HG03354 (cell line): ENCODE measurements around the gene ARHGEF19.

Source experiments
- ATAC-seq: cut with Tn5 transposase; IDR thresholded peaks from one replicate; pipeline ENCODE4 v1.9.1; 2021; ENCODE audit warnings: mild to moderate bottlenecking; ENCODE audit not compliant: unreplicated experiment, poor library complexity, severe bottlenecking

The ARHGEF19 gene

GRCh38 chr1:16245476-16246196 lies 33.2 kb upstream of the ARHGEF19 start:
- no peak for ATAC-seq

GRCh38 chr1:16244650-16245285 lies 32.3 kb upstream of the ARHGEF19 start:
- no peak for ATAC-seq

DNA sequence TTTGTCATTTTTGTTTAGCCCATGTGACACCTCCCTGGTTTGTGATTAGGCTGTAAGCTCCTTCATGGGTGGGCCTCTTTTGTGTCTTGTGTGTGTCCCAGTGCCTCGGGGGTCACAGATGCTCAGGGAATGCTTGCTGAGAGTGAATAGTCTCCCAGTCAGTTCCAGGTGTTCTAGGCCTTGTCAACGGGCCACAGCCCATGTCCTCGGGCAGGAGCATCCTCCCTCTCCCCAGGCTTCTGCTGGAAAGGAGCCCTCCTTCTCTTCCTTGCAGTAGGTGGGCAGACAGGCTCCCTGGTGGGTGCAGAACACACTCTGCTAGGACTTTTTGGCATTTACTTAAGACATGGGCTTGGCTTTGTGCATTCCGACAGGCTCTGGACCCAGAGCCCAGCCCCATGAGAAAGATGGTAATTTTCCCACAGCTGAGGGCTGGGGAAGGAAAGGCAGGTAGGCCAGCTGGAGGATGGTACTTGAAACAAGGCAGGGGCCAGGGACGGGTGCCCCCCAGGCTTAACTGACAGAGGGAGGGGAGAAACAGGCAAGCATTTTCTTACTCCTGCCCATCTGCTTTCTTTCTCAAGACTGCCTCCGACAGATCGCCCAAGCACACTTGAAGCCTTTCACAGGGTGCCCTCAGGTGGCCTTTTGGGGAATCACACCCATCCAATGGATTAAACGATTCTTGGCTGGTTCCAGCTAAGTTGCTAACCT lies 31.6 kb upstream of the ARHGEF19 start:
- no peak for ATAC-seq

GRCh38 chr1:16243215-16243610 lies 30.8 kb upstream of the ARHGEF19 start:
- no peak for ATAC-seq

DNA sequence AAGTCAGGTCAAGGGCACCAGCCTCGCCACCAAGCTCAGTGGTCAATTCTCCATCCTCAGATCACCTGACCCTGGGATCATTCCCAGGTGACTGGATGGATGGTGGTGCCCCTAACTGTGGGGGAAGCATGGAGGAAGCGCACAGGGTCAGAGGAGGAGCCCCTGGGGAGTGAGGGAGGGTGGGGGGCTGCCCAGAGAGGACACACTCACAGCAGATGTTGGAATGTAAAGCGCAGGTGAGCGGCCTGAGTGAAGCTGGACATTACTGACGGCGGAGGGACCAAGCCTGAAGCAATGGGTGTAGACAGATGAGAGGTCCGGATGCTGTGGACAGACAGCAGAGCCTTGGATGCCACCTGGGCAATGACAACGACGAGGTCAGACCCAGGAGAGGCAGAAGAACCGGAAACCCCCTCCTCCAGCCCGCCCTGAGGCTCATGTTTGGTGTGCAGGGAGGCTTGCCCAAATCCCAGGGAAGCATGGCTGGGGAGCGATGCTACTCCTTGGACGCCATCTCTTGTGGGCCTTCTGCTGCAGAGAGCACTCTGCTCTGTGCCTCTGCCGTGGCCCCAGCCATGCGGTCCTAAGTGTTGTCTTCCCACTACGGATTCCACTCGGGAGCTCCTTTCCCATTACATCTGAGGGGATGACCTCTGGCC lies 30.2 kb upstream of the ARHGEF19 start:
- ATAC-seq: no peak

DNA sequence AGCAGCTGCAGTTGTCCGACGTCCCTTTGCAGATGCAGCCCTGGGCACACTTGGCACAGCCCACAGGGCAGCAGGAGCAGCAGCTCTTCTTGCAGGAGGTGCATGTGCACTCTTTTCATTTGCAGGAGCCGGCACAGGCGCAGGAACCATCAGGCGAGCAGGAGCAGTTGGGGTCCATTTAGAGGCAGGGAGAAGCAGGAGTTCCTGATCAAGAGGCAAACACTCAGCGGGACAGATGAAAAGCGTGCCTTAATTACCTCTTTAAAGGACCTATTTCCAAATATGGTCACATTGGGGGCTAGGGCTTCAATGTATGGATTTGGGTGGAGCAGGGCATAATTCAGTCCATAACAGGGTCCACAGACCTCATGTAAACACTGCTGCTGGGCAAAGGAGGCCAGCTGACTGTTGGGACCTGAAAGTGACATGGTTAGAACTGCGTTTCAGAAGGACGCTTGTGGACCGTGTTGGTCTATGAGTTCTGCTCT lies 28.8 kb upstream of the ARHGEF19 start:
- ATAC-seq: no peak

DNA sequence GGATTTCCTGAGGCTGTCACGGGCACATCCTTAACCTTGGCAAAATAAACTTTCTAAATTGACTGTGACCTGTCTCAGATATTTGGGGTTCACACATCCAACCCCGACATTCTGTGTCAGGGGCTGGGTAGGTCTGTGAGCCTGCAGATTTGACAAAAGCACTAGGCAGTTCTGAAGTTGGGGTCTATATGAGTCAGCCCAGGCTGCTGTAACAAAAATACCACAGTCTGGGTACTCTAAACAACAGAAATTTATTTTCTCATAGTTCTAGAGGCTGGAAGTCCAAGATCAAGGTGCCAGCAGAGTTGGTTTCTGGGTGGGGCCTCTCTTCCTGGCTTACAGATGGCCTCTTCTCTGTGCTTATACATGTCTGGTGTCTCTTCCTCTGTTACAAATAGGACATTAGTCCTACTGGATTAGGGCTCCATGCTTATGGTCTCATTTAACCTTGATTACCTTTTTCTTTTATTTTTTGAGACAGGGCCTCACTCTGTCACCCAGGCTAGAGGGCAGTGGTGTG lies 27.6 kb upstream of the ARHGEF19 start:
- ATAC-seq: no peak

- no peak for ATAC-seq
Observed at GRCh38 chr1:16237343-16237830, 24.9 kb upstream of the ARHGEF19 start.

GRCh38 chr1:16236511-16237342 lies 24.3 kb upstream of the ARHGEF19 start, which contains the start of gene CPLANE2:
Gene CPLANE2 (minus strand): TSS chr1:16237183. CDS start chr1:16236742, 441 bp downstream.
- ATAC-seq: peak; percentile 87

DNA sequence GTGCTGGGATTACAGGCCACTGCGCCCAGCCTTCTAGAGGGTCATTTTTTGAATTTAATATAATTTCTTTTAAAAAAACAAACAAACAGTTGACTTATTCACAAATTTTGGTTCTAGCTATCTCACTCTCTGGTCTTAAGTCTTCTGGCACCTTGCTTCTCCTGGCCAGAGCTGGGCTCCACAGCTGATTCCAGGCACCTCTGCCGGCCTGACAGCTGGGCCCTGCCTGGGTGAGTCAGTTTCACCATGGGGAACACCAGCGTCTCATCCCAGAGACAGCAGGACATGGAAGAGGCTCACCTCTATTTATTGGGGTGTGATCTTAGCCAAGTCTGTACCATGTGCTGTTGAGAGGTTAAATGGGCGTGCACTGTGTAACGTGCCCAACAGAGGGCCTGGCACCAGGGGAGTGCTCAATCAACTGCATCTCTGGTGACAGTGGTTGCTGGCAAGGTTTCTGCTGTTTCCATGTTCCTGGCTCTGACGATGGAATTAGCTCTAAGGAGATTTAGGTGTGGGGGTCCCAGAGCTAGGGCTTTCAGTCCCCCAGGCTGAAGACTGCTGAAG lies 23.6 kb upstream of the ARHGEF19 start:
- peak; percentile 46 for ATAC-seq

DNA sequence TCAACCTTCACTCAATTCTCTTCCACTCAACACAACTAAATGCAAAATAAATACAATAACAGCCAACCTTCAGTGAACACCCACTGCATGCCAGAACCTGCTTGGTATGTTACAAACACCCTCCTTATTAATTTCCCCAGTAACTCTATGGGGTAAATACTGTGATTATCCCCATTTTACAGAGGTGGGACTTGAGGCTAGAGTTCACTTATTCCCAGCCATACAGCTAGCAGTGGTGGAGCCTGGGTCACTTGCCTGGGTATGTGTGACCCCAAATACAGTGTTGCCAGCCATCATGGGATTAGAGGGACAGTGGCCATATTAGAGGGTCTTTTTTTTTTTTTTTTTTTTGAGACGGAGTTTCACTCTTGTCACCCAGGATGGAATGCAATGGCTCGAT lies 22.9 kb upstream of the ARHGEF19 start:
- ATAC-seq: no peak

DNA sequence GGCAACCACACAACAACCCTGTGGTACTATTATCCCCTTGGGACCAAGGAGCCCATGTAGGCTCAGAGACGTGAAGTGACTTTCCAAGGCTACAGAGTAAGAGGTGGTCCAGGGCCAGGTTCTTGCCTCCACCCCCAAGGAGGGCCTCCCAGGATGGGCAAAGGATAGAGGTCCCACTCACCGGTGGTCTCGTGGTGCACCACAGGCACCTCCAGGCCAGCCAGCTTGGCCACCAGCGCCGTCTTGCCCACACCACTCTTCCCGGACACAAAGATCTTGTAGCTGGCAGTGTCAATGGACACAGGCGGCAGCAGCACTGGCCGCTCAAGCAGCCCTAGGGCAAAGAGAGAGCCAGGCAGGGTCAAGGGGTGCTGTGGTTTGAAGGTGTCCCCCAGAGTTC lies 21.0 kb upstream of the ARHGEF19 start:
- no peak for ATAC-seq

GRCh38 chr1:16232316-16232710 lies 19.9 kb upstream of the ARHGEF19 start:
- no peak for ATAC-seq

DNA sequence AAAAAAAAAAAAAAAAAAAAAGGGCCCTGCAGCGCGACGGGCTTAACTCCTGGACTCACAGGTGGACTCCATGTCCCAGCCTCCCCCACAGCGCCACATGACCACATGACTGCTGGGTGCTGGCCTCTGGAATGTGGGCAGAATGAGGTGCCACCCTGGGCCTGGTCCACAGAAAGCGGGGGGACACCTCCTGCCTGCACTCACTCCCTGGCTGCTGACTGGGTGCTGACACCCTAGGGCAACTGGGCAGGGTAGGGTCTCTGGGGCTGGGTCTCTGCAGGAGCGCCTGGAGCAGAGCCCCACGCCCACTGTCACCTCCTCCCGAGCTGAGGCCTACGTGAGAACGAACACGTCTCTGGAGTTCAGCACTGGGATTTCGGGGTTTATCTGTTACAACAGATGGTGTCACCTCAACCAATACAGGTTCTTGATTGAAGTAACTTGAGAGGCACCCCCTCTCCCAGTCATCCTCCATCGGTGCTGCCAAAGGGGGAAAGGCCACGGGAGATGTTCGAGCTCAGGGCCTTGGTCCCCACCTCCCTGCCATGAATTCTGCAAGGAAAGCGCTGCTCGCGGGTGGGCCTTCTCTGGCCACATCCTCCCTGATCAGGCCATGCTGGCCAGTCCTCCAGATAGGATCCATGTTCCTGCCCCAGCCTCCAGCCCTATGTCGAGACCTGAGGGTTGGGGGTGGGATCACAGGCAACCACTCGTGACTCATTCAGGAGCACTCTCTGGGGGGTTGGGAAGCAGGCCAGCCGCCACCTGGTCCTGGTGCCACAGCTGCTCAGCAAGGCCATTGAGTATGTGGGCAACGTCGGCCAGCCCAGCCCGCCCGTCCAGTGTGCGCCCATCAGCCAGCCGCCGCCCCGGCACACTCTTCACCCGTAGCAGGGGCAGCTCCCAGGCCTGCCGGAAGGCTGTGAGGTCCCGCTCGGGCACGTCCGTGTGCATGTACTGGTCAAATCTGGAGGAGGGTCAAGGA lies 19.2 kb upstream of the ARHGEF19 start:
- no peak for ATAC-seq

- ATAC-seq: no peak
Observed at GRCh38 chr1:16230744-16231143, 18.3 kb upstream of the ARHGEF19 start.

DNA sequence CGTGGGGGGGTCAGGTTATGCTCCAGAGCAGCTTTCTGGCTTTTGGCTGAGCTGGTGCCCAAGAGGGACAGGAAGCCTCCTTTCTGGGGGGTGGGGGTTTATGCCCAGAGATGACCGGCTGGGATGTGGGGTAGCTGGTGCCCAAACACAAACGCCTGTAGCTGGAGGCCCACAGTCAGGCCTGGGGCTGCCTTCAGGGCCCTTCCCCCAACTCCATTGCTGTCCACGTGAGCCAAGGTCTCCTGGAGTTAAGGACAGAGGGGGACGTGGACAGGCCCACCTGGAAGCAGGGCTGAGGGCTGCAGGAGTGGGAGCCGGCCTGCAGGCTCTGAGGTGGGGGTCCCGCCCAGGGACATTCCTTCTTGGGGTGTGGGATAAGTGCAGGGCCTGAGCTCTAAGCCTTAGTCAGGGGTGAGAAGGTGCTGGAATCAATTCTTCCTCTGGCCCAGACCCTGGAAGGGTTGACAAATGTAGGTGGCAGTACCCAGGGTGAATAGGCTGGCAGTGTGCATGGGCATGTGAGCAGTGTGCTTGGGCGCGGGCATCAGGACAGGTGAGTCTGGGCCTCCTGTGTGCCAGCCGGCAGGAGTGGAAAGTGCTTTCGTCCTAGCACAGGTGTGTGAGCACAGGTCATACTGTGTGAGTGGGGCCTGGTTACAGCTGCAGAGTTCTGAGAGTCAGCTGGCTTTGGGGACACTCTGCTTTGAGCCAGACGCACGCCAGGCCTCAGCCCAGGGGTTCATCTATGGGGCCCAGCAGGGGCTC lies 17.7 kb upstream of the ARHGEF19 start:
- ATAC-seq: no peak
